ENCODE data around the gene FBXL3.
"Not testable (repeated sequence)": the region's sequence is repeated elsewhere in the genome, so short reads cannot be mapped to it uniquely, and the experiment has no call there.

Gene FBXL3

DNA sequence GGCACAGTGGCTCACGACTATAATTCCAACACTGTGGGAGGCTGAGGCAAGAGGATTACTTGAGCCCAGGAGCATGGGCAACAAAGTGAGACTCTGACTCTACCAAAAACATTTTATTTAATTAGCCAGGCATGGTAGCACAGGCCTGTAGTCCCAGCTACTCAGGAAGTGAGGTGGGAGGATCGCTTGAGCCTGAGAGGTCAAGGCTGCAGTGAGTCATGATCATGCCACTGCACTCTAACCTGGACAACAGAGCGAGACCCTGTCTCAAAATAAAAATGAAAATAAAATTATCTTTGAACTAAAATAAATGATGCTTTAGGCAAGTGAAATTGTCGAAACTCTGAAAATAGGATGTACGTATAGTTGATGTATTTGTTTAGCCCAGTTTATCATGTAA is 43.3 kb downstream of the FBXL3 start:
- DNase-seq (ENCODE audit: low spot score): no peak

DNA sequence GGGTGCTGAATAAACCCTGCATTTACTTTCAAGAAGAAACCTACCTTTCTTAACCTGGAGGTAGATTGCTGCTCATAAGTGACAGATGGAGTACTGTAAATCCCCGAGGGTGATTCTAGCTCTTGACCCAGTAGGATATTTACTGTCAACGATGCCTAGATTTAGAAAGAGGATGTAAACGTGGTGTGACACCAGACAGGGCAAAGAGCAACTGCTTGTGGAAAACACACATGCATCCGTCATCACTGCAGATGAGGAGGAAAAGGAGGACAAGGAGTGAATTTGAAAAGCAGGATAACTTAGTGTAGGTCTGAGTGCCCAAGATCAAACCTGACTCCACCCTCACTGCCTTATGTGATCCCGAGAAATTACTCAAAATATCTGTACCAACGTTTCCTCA is 44.9 kb downstream of the FBXL3 start:
- no peak for DNase-seq (ENCODE audit: low spot score)

DNA sequence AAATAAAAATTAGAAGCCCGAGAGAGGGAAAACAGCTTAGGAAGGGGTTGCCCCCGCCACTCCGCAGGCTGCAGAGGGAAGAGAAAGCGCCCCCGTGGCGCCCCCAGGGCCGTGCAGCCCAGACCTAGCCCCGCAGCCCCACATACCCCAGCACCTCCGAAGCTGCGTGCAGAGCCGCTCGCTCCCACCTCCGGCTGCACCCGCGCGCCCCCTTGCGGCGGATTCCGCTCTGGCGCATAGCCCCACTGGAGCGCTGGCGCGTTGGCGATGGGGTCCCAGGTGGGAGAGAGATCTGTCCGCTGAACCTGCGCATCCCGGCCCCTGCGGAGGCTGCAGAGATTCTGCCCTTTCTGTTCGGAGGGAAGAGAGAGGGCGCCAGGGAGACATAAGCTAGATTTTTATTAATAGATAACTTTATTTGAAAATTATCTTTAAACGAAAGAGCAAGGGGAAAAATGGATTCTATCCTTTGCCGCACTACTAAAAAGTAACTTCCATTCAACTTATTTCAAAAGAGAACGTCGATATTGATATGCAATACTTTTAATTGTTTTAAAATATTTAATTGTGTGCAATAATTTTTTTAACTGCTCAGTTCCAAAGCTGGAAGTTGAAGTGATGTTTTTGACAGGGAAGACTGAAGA is 46.8 kb downstream of the FBXL3 start:
- DNase-seq (ENCODE audit: low spot score): peak; percentile 59

DNA sequence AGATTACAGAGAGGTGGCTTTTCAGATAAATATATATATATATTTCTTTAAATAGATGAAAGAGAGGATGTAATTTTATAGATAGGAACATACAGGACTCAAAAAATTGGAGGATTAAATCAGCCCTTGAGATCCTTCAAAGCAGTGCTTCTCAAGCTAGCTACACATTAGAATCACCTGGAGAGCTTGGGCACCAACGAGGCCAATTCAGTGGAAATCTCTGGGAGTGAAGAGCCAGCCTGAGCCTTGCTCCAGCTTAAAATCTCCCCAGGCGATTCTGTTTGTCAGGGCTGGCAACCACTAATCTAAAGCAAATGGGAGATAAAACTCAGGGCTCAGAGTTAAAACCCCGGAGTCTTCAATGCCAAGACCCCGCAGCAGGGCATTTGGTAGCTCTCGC is 50.0 kb downstream of the FBXL3 start:
- no peak for DNase-seq (ENCODE audit: low spot score)

DNA sequence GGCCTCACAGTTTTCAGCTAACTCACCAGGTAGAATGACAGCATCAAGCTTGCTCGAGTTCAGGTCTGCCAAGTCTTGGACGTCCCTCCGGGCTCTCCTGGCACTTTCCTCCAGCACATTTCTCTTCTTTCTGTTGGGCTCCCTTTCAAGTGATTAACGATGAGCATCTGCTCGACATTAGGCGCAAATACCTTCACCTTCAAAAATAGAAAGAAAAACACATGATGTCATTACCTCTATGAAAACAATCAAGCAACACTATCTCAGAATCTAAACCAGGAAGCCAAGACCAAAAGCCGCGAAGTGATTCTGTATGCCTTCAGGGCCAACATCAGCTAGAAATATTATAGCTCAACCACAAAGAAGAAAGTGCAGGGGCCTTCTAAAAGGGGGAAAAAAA is 50.5 kb downstream of the FBXL3 start:
- DNase-seq (ENCODE audit: low spot score): no peak

DNA sequence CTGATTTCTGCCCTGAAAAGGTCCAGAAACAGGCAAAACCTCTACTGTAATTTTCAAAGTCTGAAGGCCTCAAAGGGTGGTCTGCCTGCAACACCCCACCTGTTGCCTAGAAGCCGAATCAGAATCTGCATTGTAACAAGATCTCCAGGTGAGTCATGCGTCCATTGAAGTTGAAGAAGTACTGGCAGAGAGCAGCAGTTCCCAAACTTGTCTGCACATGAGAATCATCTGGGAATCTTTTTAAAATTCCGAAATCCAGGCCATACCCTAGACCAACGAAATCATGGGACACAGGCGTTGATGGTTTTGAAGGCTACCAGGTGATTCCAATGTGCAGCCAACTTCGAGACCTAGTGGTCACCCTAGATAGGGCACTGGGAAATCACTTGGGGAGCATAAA is 51.1 kb downstream of the FBXL3 start:
- no peak for DNase-seq (ENCODE audit: low spot score)

DNA sequence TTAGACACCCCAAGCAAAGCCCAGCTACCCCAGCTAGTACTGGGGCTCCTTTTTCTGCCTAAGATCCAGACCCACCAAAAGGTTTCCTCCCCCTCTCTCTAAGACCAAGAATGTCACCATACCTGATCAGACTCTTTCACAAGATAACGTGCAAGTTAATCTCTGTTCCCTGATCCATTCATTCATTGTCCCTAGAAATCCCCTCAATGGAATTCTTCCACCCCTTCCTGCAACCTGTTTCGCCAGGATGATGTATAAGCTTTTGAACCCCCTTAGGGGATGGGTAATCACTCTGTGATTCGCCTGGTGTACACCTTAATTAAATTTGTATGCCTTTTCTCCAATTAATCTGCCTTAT is 52.4 kb downstream of the FBXL3 start:
- no peak for DNase-seq (ENCODE audit: low spot score)

DNA sequence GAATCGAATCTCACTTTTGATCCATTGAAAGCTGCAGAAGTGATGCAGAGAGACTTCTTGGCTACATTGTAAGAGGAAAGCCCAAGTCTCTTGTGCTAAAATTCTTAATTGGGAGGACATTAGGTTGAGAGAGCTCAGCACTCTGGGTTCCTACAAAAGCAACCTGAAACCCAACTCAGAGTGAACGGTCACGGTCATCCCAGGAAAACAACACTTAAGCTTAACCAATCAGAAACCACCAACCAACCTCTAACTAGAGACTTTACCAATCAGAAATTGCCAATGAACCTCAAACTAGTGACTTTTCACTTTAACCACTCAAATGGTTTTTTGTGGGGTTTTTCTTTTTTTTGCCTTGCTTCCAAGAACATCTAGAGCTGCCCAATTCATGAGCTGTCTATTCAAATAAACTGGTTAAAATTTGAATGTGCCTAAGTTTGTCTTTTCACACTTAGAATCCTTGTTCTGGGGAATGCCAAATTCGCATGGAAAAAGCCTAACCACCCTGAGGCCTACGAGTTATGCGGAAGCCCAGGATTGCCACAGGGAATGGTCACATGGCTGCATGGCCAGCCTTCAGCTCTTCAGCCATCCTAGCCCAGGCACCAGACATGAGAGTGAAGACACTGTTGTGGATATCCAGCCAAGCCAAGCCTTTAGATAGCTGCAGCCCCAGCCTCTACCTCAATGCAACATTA is 52.9 kb downstream of the FBXL3 start:
- no peak for DNase-seq (ENCODE audit: low spot score)

DNA sequence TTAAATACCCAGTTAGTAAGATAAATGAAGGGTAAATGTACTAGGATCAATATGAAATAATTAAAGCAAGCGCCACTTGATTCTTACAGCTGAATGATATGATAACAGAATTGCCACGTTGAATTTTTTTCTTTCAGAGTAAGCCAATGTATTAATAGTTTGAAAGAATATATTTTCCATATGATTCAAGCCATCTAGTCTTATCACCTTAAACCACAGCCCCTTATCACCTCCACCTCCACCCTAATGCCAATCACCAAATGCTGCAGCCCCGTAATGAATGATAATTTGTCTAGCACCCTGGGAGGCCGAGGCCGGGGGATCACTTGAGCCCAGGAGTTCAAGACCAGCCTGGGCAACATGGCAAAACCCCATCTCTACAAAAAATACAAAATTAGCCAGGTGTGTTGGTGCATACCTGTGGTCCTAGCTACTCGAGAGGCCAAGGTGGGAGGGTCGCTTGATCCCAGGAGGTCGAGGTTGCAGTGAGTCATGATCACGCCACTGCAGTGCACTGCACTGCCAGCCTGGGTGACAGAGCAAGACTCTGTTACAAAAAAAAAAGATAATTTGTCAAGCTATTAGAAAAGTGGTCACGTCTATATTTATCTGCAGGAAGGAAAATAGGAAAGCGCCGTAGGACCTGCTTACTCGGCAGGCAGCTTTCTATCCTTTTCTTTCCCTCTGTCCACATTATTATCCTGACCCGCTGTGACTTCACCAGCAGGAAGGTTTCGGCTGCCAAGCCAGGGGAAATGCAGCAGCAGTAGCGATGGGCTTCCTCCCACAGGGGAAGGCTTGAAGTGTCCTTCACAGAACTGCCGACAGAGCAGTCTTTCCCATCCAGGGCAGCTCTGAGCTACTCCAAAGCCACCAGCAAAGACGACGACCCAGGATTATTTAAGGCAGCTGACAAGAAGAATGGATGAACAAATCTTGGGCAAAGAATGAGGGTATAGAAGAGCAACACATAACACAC is 54.8 kb downstream of the FBXL3 start:
- DNase-seq (ENCODE audit: low spot score): no peak

DNA sequence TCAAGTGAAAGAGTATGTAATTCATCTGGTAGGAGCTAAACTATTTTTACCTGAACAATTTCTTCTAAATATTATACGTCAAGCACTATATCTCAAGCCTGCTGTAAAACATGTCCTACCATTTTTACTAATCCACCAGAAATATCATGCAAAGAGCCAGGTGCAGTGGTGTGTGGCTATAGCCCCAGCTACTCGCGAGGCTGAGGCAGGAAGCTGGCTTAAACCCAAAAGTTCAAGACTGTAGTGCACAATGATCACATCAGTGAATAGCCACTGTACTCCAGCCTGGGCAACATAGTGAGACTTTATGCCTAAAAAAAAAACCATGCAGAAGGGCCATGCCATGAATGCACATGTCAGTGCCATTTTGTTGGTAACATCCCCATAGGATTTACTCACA is 55.7 kb downstream of the FBXL3 start:
- no peak for DNase-seq (ENCODE audit: low spot score)

DNA sequence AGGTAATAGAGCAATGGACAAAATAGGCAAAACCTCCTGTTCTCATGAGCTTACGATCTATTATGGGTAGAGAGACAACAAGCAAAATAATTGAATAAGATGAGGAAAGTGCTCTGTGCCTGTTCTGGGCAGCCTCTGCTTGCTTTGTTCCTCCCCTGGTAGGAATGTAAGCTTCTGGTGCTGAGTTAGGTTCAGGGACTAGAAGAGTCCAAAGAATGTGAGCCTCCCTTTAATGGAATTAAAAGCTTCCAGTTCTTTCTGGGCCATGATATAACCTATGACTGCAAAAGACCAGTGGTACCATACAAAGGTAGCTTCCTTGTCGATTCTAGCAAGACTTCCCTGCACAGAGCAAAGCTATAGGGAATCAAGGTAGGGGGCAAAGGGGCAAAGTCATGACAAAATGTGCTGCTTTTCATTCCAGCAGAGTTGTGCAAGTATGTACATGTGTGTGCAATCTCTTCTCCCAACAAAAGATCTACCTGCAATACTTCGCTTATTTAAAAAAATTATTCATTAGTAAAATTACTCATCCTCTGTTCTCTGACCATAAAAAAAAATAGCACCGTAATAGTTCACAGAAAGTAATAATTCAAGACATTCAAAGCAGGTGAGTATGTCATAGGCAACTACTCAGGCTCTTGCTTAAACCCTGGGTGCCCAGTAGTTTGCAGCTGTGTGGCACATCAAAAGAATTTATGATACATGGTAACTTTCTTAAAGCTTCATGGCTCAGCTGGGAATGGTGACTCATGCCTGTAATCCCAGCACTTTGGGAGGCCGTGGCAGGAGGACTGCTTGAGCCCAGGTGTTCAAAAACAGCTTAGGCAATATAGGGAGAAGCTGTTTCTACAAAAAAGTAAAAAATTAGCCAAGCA is 57.2 kb downstream of the FBXL3 start:
- DNase-seq (ENCODE audit: low spot score): no peak

DNA sequence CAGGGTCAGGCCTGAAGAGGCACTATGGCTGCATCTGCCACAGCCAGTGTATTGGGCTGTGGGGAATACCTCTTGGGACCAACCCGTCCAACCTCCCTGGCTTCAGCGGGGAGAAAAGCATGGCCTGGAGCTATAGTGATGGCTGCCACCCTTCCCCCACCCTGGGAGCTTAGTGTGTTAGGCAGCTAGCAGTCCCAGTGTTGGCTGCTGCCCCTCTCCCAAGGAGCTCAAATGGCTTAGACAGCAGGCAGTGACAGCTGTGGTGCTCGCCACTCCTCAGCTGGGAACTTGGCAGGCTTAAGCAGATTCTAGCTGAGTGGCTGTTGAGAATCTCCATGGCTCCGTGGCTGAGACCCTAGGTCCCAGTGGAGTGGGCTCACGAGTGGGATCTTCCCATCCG is 58.9 kb downstream of the FBXL3 start:
- no peak for DNase-seq (ENCODE audit: low spot score)

DNA sequence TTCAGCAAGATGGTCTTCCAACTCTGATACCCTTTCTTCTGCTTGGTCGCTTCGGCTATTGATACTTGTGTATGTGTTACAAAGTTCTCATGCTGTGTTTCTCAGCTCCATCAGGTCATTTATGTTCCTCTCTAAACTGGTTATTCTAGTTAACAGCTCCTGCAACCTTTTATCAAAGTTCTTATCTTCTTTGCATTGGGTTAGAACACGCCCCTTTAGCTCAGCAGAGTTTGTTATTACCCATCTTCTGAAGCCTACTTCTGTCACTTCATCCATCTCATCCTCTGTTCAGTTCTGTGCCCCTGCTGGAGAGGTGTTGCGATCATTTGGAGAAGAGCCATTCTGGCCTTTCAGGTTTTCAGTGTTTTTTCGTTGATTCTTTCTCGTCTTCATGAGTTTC is 59.9 kb downstream of the FBXL3 start:
- no peak for DNase-seq (ENCODE audit: low spot score)

DNA sequence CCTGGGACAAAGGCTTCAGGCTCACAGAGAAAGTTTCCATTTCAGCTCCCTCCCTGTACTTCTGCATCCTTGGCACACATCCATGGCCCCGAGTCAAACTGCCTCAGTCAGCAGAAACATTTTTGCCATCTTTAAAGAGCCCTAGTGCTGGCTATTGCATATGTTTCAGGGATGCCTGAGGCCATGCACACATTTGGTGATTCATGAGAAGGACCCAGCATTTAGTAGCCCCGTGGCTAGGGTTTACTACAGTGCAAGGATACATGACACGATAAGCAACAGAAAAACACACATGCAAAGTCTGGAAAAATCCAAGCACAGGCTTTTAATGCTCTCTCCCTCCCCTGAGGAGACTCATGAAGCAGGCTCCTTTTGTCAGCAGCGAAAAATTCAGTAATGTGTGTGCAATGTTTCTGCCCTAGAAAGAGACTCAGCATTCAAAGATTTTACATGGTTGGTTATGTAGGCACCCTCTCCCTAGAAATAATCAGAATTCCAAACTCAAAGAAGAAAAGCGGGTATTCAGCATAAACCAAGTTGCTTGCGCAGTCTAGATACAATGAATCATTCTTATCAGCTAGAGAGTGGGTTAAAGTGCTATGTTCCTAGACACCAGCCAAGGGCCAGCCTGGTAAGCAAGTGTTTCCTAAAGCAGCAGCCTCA is 61.1 kb downstream of the FBXL3 start:
- DNase-seq (ENCODE audit: low spot score): no peak

DNA sequence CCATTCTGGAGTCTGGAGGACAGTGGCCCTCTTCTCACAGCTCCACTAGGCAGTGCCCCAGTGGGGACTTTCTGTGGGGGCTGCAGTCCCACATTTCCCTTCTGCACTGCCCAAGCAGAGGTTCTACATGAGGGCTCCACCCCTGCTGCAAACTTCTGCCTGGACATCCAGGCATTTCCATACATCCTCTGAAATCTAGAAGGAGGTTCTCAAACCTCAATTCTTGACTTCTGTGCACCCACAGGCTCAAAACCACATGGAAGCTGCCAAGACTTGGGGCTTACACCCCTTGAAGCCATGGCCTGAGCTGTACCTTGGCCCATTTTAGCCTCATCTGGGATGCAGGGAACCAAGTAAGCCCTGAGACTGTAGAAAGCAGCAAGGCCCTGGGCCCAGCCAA is 67.2 kb downstream of the FBXL3 start:
- DNase-seq (ENCODE audit: low spot score): not testable (repeated sequence)

DNA sequence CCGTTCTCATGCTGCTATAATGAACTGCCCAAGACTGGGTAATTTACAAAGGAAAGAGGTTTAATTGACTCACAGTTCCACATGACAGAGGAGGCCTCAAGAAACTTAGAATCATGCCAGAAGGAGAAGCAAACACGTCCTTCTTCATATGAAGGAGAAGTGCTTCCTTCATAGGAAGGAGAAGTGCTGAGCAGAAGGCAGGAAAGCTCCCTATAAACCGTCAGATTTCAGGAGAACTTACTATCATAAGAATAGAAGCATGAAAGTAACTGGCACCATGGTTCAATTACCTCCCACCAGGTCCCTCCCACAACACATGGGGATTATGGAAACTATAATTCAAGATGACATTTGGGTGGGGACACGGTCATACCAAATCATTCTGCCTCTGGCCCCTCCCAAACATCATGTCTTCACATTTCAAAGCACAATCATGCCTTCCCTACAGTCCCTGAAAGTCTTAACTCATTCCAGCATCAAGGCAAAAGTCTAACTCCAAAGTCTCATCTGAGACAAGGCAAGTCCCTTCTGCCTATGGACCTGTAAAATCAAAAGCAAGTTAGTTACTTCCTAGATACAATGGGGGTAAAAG is 68.0 kb downstream of the FBXL3 start:
- no peak for DNase-seq (ENCODE audit: low spot score)

DNA sequence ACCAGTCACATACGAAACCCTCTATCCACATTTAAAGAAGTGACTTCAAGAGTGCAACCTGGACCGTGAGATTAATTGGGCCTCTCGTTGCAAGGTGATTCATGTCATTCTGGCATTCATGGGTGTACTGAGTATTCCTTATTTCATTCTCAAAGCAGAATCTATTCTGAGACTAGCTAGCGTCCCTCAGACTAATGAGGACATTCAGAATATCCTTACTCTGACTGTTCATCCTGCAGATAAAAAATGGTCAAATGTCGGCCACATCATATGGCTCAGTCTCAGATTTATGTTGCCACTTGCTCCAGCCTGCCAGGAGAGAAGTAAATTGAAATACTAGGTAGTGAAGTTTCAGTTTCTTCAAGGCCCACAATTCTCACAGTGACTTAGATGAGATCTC is 71.3 kb downstream of the FBXL3 start:
- no peak for DNase-seq (ENCODE audit: low spot score)
